Thyroid gland (tissue), 4 donors: ENCODE measurements around the gene IL1RL1.

Experiments
- POLR2A ChIP-seq, 2 donors: fragments of 450-650 bp; IDR thresholded peaks; one replicate each; pipeline ENCODE4 v1.6.1; 2017; ENCODE audit warnings: antibody characterized with exemption in 2 of 2, mild to moderate bottlenecking in 2 of 2, moderate library complexity in 1 of 2
- TF ChIP-seq, protein P1 (sequence below), 6 experiments: fragments of 200-600 bp in 3 of 6; fragments of 450-650 bp in 3 of 6; sonication (generic) in 3 of 6; IDR thresholded peaks; one replicate each; pipeline ENCODE4 v1.5.1; 2016 to 2019; ENCODE audit warnings: antibody characterized with exemption in 6 of 6, mild to moderate bottlenecking in 2 of 6, inconsistent platforms in 1 of 6, moderate library complexity in 1 of 6

GRCh38 chr2:102356741-102357140 lies 45.4 kb downstream of the IL1RL1 start:
- TF ChIP-seq, protein P1, sequence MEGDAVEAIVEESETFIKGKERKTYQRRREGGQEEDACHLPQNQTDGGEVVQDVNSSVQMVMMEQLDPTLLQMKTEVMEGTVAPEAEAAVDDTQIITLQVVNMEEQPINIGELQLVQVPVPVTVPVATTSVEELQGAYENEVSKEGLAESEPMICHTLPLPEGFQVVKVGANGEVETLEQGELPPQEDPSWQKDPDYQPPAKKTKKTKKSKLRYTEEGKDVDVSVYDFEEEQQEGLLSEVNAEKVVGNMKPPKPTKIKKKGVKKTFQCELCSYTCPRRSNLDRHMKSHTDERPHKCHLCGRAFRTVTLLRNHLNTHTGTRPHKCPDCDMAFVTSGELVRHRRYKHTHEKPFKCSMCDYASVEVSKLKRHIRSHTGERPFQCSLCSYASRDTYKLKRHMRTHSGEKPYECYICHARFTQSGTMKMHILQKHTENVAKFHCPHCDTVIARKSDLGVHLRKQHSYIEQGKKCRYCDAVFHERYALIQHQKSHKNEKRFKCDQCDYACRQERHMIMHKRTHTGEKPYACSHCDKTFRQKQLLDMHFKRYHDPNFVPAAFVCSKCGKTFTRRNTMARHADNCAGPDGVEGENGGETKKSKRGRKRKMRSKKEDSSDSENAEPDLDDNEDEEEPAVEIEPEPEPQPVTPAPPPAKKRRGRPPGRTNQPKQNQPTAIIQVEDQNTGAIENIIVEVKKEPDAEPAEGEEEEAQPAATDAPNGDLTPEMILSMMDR (IDR thresholded peaks at IDR 0.05) = no peak
- no peak for TF ChIP-seq POLR2A (IDR thresholded peaks at IDR 0.05)
